HG03354 (cell line): ENCODE measurements around the gene RAB12.
"Not testable (repeated sequence)": the region's sequence is repeated elsewhere in the genome, so short reads cannot be mapped to it uniquely, and the experiment has no call there.

Experiments used
- ATAC-seq: cut with Tn5 transposase; IDR thresholded peaks from one replicate; pipeline ENCODE4 v1.9.1; 2021; ENCODE audit warnings: mild to moderate bottlenecking; ENCODE audit not compliant: unreplicated experiment, poor library complexity, severe bottlenecking

Gene RAB12

DNA sequence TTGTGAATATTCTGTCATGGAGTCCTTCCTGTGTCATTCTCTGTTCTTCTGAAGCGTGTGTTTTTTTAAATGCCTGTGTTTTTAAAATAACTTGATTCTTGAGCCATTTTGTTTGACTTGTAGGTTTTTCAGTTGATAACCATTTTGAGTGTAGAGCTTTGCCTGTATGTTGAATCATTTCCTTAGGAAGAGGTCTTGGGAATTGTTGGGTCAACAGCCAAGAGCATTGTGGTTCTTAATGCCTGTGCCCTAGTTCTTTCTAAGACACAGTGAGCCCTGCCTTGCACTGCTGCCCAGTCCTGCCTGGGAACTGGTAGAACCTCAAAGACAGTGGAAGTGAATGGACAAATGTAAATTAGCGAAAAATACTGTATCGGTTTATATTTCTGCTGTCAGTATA lies 25.9 kb downstream of the RAB12 start:
- ATAC-seq = no peak

DNA sequence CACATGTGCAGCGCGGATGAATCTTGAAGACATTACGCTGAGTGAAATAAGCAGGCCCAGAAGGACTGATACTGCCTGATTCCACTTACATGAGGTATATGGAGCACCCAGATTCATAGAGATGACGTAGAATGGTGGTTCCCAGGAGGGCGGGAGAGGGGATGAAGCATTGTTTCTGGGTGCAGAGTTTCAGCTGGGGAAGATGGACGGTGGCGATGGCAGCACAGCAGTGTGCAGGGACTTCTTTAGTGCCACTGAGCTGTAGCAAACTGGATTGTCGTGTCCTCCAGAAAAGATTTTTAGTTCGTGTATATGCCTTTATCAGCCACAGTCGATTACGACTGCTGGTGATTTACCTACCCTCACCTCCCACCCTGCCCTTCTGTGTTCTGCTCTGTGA lies 30.5 kb downstream of the RAB12 start:
- no peak for ATAC-seq

DNA sequence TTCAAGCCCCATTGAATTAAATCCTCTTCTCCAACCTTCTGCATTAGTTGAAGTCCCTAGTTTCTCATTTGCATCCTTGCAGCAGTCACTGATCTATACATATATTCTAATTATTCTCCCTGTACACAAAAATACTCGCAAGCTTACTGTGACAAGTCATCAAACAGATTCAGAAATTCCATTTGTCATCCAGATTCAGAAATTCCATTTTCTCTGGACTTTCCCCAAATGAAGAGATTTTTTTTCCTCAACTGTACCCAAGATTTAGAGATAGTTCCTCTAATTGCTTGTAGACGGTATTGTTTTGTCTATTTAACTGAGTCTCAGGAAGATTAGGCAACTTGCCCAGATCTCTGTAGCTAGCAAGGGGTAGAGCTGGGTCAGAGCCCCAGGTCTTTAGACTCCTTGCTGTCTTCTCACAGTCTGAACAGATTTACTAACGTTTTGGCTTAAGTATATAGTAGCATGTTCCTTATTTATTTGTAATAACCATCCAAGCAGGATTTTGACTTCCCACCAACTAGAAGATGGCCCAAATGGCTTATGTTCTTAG lies 34.2 kb downstream of the RAB12 start:
- no peak for ATAC-seq

DNA sequence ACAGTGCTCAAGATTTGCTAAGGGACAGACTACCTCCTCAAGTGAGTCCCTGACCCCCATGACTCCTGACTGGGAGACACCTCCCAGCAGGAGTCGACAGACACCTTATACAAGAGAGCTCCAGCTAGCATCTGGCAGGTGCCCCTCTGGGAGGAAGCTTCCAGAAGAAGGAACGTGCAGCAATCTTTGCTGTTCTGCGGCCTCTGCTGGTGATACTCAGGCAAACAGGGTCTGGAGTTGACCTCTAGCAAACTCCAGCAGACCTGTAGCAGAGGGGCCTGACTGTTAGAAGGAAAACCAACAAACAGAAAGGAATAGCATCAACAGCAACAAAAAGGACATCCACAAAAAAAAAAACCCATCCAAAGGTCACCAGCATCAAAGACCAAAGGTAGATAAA lies 38.1 kb downstream of the RAB12 start:
- ATAC-seq = not testable (repeated sequence)

DNA sequence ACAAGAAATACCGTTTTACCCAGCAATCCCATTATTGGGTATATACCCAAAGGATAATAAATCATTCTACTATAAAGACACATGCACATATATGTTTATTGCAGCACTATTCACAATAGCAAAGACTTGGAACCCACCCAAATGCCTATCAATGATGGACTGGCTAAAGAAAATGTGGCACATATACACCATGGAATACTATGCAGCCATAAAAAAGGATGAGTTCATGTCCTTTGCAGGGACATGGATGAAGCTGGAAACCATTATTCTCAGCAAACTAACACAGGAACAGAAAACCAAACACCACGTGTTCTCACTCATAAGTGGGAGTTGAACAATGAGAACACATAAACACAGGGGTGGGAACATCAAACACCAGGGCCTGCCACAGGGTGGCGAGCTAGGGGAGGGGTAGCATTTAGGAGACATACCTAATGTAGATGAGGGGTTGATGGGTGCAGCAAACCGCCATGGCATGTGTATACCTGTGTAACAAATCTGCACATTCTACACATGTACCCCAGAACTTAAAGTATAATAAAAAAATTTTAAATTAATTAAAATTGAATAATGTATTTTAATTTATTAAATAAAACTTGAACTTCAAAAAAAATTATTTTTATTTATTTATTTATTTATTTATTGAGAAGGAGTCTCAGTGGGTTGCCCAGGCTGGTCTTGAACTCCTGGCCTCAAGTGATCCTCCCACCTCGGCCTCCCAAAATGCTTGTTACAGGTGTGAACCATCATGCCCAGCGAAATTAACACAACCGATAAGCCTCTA lies 42.4 kb downstream of the RAB12 start:
- not testable (repeated sequence) for ATAC-seq

DNA sequence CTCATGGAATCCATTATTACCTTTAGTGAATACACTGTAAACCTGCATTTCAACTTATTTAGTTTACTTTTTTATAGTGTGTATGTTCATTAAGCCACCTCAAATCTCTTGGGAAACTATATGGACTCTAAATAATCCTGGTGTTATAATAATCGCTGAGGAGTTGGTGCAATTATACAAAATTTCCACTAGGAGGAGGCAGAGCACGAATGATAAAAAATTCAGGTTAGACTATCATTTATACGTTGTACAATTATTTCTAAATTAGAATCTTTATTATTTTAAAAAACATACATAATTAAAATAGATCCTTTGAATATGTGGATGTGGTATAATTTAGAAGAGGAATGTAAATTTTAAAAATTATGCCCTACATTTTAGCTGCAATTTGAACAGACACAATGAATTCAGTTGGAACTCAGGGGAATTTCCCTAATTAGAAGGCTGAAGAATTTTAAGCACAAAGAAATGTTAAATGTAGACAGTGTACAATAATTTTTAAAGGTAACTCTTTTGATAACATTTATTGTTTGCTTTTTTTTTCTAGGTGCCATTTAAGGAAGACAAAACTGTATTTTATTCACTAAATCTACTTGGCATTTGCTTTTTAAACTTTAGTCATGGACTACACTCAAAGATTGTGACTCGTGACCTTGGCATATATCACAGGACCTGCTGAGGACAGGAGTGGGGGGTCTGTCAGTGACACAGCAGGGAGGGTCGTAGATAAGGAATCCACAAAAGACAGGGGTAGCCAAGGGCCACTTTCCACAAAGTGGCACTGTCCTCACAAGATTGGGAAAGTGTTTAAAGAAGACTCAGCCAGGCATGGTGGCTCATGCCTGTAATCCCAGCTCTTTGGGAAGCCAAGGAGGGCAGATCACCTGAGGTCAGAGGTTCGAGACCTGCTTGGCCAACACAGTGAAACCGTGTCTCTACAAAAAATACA lies 45.5 kb downstream of the RAB12 start:
- ATAC-seq = no peak

DNA sequence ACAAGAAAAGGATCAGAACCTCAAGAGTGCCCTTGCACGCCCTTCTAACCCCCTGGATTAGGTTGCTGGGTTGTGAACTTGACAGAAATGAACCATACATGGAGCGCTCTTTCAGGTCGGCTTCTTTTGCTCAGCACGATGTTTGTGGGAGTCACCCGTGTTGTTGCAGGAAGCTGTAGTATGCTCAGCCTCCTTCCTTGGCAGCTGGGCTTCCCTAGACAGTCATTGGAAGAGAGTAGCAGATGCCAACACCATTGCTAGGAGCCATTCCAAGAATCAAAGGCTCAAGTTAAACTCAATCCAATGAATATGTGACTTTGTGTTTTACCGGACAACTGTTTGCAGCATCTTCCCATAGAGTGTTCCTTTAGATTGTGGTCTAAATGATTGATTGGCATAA lies 47.0 kb downstream of the RAB12 start:
- ATAC-seq = no peak

DNA sequence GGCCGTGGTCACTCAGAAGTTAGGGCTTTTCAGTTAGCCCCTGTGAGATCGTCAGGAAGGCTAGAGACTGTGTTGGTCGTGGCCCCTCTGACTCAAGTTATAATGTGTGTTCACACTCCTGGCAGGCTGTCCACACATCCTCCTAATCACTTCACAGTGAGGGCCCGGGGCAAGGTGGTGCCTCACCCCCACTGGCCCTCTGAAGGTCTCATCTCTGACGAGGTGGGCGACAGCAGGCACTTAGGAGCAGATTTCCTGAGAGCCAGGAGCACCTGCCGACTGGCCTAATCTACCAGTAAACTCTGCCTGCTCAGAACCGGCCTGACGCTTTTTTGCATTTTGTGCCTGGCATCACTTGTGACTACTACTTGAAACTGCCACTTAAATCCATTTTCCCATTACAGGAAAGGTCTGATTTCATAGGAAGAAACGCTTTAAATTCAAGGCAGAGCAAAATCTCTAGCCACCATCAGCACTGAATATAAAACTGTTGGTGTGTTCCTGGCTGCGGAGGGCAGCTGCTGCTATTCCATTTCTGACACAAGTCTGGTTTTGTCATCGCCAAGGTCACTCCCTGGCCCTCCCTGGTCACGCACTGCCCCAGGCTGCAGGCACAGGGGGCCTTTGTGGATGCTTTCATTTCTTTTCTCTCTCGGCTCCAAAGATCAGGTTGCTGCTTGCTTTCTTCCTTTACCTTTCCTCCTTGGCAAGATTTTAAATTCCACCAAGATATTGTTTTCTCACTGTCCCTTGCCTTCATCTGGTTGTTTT lies 48.0 kb downstream of the RAB12 start:
- ATAC-seq = no peak

DNA sequence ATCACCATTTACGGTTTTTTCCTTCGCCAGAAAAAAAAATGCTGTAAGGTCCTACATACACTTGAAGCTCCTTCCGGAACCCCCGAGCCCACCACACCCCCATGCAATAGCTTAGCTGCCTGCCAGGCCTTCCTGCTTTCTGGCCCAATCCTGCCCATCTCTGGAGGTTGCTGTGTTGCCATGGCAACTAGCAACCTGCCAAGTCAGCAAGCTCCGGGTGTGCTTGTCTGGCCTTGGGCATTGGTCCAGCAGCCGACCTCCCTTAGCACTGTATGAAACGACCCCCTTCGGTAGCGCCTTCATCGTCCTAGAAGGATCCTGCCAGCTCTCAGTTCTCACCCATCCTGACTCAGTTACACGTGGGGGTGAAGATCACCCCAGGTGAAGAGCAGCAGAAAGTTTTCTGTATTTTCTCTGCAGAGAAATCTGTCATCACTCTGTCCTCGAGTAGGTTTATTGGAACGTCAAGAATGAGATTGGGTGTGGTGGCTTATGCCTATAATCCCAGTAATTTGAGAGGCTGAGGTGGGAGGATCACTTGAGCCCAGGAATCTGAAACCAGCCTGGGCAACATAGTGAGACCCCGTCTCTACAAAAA lies 48.7 kb downstream of the RAB12 start:
- ATAC-seq = no peak

DNA sequence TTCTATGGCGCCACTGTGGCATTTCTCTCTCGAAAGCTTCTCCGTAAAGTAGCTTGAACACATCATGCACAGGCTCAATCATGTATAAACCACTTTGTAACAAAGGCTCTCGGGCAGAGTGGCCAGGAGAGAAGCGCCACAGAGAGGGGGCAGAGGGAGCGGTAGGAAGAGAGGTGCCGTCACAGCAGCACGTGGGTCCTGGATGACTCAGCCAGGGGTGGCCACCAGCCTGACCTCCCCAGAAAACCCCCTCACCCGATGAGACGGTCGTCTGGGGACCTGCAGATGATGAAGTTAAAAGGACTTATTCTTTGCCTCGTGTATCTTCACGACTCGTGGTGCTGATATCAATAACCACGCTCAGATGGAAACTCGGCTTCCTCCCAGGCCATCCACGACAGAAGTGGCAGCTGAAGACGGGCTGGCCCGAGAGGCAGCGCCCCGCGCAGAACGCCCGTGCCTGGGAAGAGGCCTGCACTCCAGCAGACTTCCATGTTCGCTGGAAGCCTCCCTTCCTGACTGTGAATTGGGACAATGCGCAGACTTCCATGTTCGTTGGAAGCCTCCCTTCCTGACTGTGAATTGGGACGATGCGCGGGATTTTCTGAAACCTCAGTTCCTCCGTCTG lies 49.7 kb downstream of the RAB12 start:
- ATAC-seq = no peak

DNA sequence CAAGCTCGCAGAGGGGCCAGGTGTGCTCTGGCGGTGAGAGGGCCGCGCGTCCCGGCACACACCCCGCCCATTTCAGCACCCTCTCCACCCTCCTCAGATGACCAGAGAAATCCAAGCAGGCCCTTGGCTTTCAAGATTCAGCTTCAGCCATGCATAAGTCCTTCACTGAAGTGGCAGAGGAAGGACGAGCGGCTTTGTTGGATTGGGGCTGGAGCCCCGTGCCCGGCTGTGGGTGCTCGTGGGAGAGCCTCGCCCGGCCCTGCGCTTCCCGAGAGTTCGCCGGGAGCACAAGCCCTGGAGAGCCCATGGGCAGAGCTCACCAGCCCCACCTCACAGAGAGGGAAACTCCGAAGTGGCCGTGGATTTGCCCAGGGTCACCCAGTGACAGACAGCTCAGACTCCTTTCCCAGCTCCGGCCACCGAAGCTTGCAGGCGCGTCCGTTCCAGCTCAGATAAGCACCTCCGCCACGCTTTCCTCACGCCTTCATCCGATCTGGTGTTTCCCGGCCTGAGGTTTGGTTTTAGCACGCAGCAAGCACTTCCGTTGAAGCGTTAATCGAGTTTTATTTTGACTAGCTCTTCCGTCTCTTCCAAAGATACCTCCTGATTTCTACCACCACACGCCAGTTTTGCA lies 50.5 kb downstream of the RAB12 start:
- no peak for ATAC-seq

DNA sequence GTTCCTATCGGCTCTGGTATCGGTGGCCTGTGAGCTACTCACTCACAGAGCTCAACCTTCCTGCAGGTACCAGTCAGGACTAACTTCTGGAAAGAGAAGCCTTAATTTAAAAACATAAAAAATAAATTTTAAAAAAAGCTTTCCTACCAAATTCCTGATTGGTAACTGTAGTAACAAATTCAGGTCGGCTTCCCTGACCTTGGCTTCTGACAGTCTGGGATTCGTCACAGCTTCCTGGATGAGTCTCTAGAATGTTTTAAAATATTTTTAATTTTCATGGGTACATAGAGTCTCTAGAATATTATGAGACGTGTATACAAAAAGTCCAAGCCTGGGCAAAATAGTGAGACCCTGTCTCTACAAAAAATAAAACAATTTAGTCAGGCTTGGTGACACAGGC lies 51.1 kb downstream of the RAB12 start:
- no peak for ATAC-seq

DNA sequence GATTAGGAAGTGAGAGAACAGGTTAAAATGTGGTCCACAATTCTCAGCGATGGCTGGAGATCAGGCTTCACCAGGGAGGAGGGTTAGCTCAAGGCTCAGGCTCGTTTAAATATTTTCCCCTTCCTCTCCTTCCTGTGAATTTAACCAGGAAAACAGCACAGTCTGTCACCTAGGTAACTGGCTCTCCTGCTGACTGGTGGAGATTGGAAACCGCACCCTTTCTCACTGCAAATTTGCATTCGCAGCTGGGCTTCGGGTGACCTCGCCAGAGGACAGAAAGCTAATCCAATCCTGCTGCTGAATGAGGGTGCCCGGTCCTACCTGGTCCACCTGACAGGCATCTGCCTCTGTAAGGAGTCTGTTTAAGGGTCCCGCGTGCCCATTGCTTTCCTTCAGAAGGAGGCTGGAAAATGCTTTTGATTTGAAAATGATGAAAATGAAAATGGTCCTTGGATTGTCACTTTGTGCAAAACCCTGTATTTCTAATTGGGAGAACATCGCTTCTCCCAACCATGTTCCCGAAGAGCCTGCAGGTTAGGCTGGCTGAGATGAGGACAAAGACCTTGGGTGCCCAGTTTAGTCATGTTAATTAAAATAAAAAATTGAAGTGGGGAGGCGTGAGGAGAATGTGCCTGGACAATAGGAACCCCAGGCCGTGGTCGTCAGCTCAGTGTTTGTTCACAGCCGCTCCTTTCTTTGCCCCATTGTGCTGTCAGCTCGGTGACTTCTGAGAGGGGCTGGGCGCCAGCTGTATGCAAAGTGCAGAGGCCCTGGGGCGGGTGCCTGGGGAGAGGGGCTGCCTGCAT lies 52.7 kb downstream of the RAB12 start:
- ATAC-seq = no peak

DNA sequence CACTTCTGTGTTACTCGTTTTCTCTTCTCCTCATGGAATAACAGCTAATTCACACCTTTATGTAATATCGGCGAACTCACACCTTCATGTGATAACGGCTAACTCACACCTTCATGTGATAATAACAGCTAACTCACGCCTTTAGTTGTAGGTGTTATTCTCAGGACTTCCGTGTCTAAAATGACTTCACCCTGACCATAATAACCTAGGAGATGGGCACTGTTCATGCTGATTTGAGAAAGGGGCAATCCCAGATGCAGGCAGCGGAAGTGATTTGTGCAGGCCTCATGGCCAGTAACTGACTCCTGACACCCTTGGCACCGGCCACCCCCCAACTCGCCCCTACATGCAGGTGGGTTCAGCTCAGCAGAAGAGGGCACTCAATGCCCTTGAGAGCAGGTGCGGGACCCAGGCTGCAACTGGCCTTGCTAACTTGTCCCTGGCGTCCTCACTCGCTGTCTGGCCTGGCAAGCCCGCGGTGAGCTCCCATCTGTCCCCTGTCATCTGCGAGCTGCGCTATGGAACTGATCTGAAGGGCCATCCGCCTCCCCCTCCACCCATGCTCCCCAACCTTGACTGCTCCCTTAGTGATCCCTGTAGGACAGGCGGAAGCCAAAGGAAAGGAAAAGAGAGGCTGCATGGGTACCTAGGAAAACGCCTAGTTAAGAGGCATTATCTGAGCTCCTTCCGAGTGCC lies 53.5 kb downstream of the RAB12 start:
- ATAC-seq = no peak

DNA sequence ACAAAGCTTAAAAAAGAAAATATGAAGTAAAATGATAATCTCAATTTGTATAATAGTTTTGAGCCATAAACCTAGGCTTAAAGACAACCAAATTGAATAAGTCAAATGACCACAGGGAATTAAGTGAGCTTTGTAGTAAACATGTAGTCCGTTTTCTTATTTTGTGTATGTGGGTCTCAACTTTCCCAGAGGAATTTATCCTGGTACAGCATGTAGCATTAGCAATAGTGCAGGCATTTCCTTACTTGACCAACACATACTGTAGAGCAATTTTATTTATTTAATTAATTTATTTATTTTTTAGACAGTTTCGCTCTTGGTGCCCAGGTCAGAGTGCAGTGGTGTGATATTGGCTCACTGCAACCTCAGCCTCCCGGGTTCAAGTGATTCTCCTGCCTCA lies 58.6 kb downstream of the RAB12 start:
- ATAC-seq = no peak

DNA sequence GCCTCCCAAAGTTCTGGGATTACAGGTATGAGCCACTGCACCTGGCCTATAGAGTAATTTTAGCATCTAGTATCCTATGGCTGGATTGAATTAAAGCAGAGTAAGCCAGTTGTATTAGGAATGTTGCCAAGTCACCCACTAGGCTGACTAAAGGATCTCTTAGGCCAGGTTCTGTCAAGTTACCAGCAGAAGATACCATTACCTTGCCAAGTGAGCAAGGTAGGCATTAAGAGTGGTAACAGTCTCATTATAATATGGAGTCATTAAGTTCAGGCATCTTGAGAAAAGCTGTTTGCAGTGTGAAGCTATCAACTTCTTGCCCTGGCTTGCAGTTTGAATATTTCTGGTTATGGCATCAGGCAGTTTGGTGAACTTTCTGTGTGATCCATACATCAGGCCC lies 59.1 kb downstream of the RAB12 start:
- ATAC-seq = no peak

DNA sequence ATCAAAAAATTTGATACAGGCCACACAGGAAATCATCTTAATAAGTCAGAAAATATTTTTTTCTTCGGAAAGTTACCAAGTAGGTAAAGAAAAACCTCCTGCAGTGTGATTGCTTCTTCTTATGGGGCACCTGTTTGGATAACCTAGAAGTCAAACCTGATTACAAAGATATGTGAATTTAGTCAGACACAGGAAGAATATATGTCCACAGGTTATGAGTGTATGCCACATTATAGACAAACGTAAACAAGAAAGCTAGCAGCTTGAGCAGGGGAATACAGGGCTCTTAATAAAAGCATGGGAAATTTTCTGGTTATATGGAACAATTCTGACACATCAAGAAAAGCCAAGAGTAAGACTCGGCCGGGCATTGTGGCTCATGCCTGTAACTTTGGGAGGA lies 60.3 kb downstream of the RAB12 start:
- ATAC-seq = no peak
